H7 (cell line): ENCODE measurements around the gene RAB40B. TPM values are rescaled to one million over a fixed set of nuclear protein-coding genes. Genes with fewer than 3 reads are reported as not detected.
A peak's percentile ranks its signal among the peaks of the same experiment; 100 is the strongest.

Experiments used
- DNase-seq: peaks from one replicate; pipeline ENCODE4 v3.0.0; 2012
- H3K27me3 ChIP-seq: 2 replicates; pipeline ENCODE4 v1.6.0; 2011; ENCODE audit warnings: mild to moderate bottlenecking, low read length; ENCODE audit not compliant: control insufficient read depth, insufficient read depth
- H3K36me3 ChIP-seq: replicated peaks from 2 replicates; pipeline ENCODE4 v1.5.1; 2011; ENCODE audit warnings: low read length; ENCODE audit not compliant: control insufficient read depth, insufficient read depth
- H3K4me3 ChIP-seq: 2 replicates; pipeline ENCODE4 v1.5.1; 2011; ENCODE audit warnings: low read depth, mild to moderate bottlenecking, control low read depth, low read length, moderate library complexity; ENCODE audit not compliant: insufficient read depth
- total RNA-seq: library from RNA; depleted of rRNA; stranded (reverse); fragments of >200 nt; shearing (Covaris generic); gene quantifications from 2 replicates; pipeline ENCODE4 v1.2.3, GENCODE V29; 2014

RAB40B gene
- total RNA-seq, 1 experiment from 2014 or later = 1.7 TPM

DNA sequence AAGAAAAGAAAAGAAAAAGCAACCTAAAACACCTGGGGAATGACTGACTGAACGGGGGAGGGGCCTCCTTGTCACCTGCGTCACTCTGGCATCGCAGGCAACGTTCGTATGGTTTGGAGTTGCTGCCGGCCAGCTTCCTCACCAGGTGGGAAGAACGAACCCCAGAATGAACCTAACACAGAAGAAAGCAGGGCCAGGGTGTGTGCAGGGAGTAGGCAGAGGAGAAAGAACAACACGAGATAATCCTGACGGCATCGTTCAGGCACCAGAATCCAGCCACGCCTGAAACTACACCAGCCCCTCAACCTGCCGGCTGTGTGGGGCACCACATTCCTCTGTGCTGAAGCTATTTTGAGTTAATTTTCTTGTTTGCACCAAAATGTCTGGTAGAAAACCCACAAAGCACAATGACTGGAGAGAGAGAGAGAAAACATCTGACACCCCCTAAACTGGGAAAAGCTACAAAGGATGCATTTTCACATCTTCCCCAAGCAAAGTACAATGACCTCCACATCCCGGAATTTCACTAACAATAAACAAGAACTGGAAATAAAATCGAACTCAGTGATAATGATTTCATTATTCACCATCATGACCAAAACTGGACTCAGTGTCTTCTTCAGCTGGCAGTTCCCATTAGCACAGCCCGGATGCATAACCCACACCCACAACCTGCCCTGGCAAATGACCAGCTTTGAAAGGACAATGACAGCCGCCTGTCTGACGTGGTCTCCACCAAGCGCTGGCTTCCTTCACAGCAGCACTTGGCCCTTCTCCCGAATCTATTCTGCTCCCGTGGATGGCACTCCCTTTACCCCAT is 23.6 kb downstream of the RAB40B start:
- no peak overlapping the region for H3K4me3 ChIP-seq
- DNase-seq = no peak
- H3K27me3 ChIP-seq = no peaks in the 10 kb centered on the region
- H3K36me3 ChIP-seq = no peaks in the 10 kb centered on the region

DNA sequence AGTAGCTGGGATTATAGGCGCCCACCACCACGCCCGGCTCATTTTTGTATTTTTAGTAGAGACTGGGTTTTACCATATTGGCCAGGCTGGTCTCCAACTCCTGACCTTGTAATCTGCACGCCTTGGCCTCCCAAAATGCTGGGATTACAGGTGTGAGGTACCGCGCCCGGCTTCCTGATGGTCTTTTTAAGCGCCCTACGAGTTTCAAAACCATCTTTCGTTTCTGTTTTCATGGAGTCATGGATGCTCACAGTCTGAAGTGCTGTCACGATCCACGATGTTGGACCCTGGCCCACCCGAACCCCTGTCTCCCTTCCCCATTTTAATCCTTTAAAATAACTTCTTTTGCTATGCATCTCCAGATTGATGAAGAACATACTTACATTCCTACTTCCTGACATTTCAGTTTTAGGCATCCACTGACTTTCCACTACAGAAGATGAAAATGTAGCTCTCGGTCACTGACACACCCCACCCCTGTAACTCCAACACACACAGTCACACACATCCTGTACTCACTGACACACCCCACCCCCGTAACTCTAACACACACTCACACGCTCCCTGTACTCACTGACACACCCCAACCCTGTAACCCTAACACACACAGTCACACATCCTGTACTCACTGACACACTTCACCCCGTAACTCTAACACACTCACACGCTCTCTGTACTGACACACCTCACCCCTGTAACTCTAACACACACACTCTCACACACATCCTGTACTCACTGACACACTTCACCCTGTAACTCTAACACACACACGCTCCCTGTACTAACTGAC is 27.6 kb downstream of the RAB40B start:
- Histone ChIP-seq H3K4me3 (no peak overlapping the region), H3K36me3 (no peaks in the 10 kb centered on the region), H3K27me3 (no peaks in the 10 kb centered on the region; the same call in 1 of the 2 replicates)
- no peak for DNase-seq

DNA sequence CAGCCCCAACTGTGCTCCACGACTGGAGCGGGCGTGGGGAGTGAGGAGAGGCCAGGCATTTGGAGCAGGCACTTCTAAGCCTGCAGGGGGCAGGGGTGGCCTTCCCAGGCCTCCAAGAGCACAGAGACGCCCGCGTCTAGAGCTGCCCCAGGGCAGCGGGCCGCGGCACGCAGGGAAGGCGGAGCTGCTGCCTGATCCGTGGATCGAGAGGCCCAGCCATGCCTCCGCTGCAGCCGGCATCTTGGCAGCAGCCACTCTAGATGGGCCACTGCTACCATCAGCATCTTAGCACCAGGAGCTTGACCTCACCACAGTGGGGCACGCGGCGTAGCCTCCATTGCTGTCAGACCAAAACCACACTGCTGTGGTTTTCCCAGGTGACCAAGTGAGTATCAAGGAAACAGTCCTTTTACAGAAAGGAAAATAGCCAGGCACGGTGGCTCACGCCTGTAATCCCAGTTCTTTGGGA is 29.8 kb downstream of the RAB40B start:
- no peaks in the 10 kb centered on the region; the same call in 1 of the 2 replicates for H3K27me3 ChIP-seq
- no peaks in the 10 kb centered on the region for H3K36me3 ChIP-seq
- no peak overlapping the region; the same call in 1 of the 2 replicates for H3K4me3 ChIP-seq
- peak; percentile 94 for DNase-seq

DNA sequence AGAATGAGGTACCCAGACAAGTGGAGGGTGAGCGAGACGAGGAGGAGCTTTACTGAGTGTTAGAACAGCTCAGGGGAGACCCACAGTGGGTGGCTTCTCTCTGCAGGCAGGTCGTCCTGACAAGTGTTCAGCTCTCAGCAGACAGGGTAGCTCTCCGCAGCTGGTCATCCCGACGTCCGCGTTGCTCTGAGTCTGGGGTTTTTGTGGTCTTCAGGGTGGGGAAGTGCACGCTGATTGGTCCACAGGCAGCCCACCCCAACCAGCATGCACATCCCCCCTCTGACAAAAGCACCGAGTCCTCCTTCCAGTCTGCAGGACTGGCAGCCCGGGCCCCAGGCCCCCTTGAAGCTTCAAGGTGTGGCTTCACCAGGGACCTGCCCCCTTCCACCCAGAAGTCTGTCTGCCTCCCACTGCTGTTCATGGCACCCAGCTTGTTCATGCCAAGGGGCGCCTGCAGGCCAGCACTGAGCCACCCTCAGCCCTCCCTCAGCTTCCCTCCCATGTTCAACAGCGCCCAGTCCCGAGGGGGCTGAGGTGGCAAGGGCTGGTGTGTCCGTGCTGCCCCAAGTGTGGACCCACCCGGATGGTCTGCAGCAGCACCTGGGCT is 30.4 kb downstream of the RAB40B start:
- H3K27me3 ChIP-seq = no peaks in the 10 kb centered on the region; the same call in 1 of the 2 replicates
- H3K4me3 ChIP-seq = no peak overlapping the region
- no peaks in the 10 kb centered on the region for H3K36me3 ChIP-seq
- DNase-seq = no peak

DNA sequence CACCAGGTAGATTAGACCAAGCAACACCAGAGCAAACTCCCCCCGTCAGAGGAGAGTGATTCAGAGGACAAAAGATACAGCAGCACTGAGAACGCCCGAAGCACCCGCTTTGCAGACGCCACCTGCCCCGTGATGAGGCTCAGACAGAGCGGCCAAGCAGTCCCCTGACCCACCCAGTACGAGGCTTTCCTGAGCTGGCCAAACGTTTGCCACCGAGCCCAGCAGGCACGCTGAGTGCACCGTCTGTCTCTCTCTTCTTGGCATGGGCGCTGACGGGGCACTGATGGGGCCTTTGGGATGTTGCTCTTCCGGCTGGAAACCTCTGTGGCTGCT is 30.9 kb downstream of the RAB40B start:
- Histone ChIP-seq H3K4me3 (no peak overlapping the region), H3K36me3 (no peaks in the 10 kb centered on the region), H3K27me3 (no peaks in the 10 kb centered on the region; the same call in 1 of the 2 replicates)
- no peak for DNase-seq

DNA sequence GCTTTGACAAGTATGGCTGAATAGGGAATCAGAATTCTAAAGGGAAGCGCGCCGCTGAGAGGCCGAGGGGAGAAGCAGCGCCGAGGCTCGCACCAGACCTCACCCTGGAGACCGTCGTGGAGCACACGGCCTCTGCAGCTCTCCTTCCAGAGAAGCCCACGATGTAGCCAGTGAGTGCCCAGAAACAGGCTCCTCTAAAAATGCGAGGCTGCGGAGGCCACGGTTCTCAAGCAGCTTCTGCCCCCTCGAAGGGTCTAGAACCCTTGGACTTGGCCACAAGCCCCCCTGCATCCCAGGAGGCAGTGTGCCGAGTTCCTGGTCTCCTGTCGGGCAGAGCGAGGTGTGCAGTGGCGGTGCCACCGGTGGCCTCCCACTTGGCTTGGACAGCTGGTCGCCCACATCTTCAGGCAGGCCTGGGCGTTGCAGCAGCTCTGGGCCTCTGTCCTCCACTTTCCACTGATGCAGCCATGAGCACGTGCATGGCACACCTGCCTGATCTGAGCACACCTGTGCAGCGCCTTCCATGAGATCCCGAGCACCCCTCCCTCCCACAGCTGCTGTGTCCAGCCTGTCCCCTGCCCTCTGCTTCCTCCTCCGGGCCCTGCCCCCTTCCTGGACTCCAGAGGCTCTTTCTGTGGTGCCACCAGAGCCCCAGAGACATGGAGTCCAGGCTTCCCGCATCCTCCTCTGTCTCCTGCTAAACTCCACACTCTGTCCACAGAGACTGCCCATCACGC is 31.4 kb downstream of the RAB40B start:
- Histone ChIP-seq H3K4me3 (no peak overlapping the region), H3K36me3 (no peaks in the 10 kb centered on the region), H3K27me3 (no peaks in the 10 kb centered on the region; the same call in 1 of the 2 replicates)
- no peak for DNase-seq

DNA sequence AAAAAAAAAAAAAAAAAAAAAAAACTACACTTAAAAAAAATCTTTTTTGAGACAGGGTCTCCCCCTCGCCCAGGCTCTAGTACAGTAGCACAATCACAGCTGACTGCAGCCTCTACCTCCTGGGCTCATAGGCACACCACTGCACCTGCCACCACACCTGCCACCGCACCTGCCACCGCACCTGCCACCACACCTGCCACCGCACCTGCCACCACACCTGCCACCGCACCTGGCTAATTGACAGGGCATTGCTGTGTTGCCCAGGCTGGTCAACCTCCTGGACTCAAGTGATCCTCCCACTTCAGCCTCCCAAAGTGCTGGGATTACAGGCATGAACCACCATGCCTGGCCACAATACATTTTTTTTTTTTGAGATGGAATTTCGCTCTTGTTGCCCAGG is 32.6 kb downstream of the RAB40B start:
- no peak overlapping the region for H3K4me3 ChIP-seq
- H3K27me3 ChIP-seq = no peaks in the 10 kb centered on the region; the same call in 1 of the 2 replicates
- no peak for DNase-seq
- no peaks in the 10 kb centered on the region for H3K36me3 ChIP-seq

DNA sequence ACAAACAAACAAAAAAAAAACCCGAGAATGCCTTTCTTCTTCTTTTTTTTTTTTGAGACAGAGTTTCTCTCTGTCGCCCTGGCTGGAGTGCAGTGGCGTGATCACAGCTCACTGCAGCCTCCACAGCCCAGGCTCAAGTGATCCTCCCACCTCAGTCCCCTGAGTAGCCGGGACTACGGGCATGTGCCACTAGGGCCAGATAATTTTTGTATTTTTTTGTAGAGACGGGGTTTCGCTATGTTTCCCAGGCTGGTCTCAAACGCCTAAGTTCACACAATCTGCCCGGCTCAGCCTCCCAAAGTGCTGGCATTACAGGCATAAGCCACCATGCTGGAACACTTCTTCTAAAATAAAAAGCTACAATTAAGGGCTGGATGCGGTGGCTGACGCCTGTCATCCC is 33.3 kb downstream of the RAB40B start:
- H3K4me3 ChIP-seq = no peak overlapping the region
- no peak for DNase-seq
- no peaks in the 10 kb centered on the region; the same call in 1 of the 2 replicates for H3K27me3 ChIP-seq
- H3K36me3 ChIP-seq = no peaks in the 10 kb centered on the region

DNA sequence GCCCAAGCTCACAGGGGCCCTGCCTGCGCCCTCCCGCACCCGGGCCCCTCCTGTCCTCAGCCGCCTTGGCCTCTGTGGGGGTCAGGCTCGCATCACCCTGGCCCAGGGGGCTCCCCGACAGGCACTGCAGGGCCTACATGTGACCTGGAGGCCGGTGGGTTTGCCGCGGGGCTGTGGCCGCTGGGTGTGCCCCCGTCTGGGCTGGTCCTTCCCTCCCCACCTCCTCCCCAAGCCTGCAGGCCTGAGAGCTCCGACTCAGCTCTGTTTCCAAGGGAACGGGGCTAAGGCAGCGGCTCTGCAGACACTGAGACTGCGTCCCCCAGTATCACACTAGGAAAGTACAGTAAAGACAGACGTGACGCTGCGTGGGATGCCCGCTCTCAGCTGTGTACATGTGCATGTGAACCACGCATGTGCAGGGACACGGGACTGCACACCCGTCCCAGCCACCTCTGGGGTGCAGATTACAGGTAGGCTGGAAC is 33.8 kb downstream of the RAB40B start:
- DNase-seq = peak; percentile 64
- H3K4me3 ChIP-seq = no peak overlapping the region
- H3K36me3 ChIP-seq = no peaks in the 10 kb centered on the region
- no peaks in the 10 kb centered on the region; the same call in 1 of the 2 replicates for H3K27me3 ChIP-seq

DNA sequence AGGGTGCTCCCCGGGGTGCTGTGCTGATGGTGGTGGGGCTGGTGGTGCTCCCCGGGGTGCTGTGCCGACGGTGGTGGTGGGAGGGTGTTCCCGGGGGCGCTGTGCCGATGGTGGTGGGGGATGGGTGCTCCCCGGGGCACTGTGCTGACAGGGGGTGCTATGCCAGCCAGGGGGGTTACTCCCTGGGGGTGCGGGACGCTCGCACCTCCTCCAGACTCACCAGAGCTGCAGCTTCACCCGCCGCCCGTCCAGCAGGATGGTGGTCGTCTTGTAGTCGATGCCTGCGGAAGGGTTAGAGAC is 34.3 kb downstream of the RAB40B start:
- Histone ChIP-seq H3K36me3 (no peaks in the 10 kb centered on the region), H3K27me3 (no peaks in the 10 kb centered on the region; the same call in 1 of the 2 replicates)
- no peak for DNase-seq

DNA sequence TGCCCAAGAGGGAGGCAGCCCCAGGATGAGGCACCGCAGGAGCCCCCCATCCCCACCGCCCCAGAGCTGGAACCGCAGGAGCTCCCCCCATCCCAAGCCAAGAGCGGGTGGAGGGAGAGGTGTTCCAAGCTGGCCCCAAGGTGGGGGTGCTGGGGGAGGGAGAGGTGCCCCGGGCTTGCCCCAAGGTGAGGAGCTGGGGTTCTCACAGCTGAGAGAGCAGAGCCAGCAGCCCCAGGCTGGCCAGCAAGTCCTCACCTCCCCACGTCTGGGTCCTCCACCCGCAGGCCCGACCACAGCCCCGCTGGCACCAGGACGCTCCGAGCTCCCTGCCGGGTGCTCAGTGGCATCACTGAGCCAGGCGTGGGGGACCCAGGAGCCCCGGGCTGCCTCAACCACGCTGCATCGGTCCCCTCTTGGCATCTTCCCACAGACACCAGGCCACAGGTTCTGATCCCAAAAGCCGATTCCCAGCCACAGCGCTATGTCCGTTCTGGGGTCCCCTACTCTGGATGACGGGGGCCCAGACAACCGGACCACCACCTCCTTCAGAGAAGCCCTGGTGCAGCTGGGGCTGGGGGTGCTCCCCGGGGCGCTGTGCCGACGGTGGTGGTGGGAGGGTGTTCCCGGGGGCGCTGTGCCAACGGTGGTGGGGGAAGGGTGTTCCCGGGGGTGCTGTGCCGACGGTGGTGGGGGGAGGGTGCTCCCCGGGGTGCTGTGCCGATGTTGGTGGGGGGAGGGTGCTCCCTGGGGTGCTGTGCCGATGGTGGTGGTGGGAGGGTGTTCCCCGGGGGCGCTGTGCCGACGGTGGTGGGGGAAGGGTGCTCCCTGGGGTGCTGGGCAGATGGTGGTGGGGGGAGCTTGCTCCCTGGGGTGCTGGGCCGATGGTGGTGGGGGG is 34.9 kb downstream of the RAB40B start:
- H3K4me3 ChIP-seq = no peak overlapping the region
- H3K36me3 ChIP-seq = no peaks in the 10 kb centered on the region
- H3K27me3 ChIP-seq = no peaks in the 10 kb centered on the region; the same call in 1 of the 2 replicates
- DNase-seq = no peak

More for the DNA sequence above, 34.3 kb downstream of the RAB40B start:
- H3K4me3 ChIP-seq = no peak overlapping the region

DNA sequence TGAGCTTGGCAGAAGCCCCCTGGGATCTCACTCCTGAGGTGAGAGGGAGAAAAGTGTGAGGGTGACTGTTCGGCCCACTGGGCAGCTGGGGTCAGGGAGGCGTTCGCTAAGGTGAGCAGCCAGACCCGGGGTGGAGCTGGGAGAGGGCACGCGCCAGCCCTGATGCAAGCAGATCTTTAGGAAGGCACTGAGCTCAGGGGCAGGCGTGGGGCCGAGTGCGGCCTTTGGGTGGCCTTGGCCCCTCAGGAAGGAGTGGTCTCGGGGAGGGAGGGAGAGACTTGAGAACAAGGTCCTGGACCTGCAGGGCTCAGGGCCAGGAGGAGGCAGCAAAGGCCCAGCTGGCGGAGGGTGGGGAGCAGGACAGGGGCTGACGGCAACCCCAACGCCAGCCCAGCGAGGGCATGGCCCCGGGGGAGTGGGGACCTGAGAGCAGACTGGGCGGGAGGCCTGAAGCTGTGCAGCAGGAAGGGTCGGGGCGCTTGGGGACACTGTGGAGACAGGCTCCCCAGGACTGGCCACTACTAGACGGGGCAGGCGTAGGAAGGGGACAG is 35.7 kb downstream of the RAB40B start:
- Histone ChIP-seq H3K4me3 (no peak overlapping the region), H3K27me3 (no peaks in the 10 kb centered on the region; the same call in 1 of the 2 replicates), H3K36me3 (no peaks in the 10 kb centered on the region)
- peak; percentile 74 for DNase-seq
